ENCODE measurements around the gene GPAM. TPM values are rescaled to one million over a fixed set of nuclear protein-coding genes. Genes with fewer than 3 reads are reported as not detected.
"Not testable (repeated sequence)": the region's sequence is repeated elsewhere in the genome, so short reads cannot be mapped to it uniquely, and the experiment has no call there.

The GPAM gene
- total RNA-seq, 1 donor from 2014 or later, result 10.8 TPM

GRCh38 chr10:112126172-112126571 lies 57.4 kb downstream of the GPAM start:
- Mint-ChIP-seq H3K4me3 (ENCODE audit: unreplicated experiment) (no peak overlapping the region), H3K36me3 (ENCODE audit: low read depth) (no peaks in the 10 kb centered on the region), H3K27ac (ENCODE audit: unreplicated experiment) (no peak overlapping the region), H3K9me3 (ENCODE audit: low read depth) (no peaks in the 10 kb centered on the region), H3K4me1 (ENCODE audit: low read depth) (no peaks in the 10 kb centered on the region), H3K27me3 (ENCODE audit: low read depth) (peaks cover 33% of the 10 kb centered on the region)
- TF ChIP-seq CTCF (IDR thresholded peaks at IDR 0.05), result no peak
- DNase-seq (ENCODE audit: low spot score), result no peak

GRCh38 chr10:112124866-112125265 lies 58.7 kb downstream of the GPAM start:
- H3K4me1 Mint-ChIP-seq (ENCODE audit: low read depth), result no peaks in the 10 kb centered on the region
- H3K27me3 Mint-ChIP-seq (ENCODE audit: low read depth), result peaks cover 37% of the 10 kb centered on the region
- H3K27ac Mint-ChIP-seq (ENCODE audit: unreplicated experiment), result no peak overlapping the region
- H3K4me3 Mint-ChIP-seq (ENCODE audit: unreplicated experiment), result no peak overlapping the region
- DNase-seq (ENCODE audit: low spot score), result no peak
- TF ChIP-seq CTCF (IDR thresholded peaks at IDR 0.05), result no peak
- no peaks in the 10 kb centered on the region for H3K9me3 Mint-ChIP-seq (ENCODE audit: low read depth)
- no peaks in the 10 kb centered on the region for H3K36me3 Mint-ChIP-seq (ENCODE audit: low read depth)

- Mint-ChIP-seq H3K36me3 (ENCODE audit: low read depth) (no peaks in the 10 kb centered on the region), H3K27ac (ENCODE audit: unreplicated experiment) (no peak overlapping the region), H3K4me3 (ENCODE audit: unreplicated experiment) (no peak overlapping the region), H3K4me1 (ENCODE audit: low read depth) (no peaks in the 10 kb centered on the region), H3K9me3 (ENCODE audit: low read depth) (no peaks in the 10 kb centered on the region), H3K27me3 (ENCODE audit: low read depth) (peaks cover 41% of the 10 kb centered on the region)
- DNase-seq (ENCODE audit: low spot score), result no peak
- TF ChIP-seq CTCF (IDR thresholded peaks at IDR 0.05), result no peak
Observed at GRCh38 chr10:112122827-112123226, 60.7 kb downstream of the GPAM start.

GRCh38 chr10:112120491-112120890 lies 63.1 kb downstream of the GPAM start:
- Mint-ChIP-seq H3K4me1 (ENCODE audit: low read depth) (no peaks in the 10 kb centered on the region), H3K36me3 (ENCODE audit: low read depth) (no peaks in the 10 kb centered on the region), H3K9me3 (ENCODE audit: low read depth) (no peaks in the 10 kb centered on the region), H3K27ac (ENCODE audit: unreplicated experiment) (no peak overlapping the region), H3K27me3 (ENCODE audit: low read depth) (peaks cover 32% of the 10 kb centered on the region), H3K4me3 (ENCODE audit: unreplicated experiment) (no peak overlapping the region)
- no peak for DNase-seq (ENCODE audit: low spot score)
- TF ChIP-seq CTCF (IDR thresholded peaks at IDR 0.05), result no peak

- no peak overlapping the region for H3K4me3 Mint-ChIP-seq (ENCODE audit: unreplicated experiment)
- H3K9me3 Mint-ChIP-seq (ENCODE audit: low read depth), result no peaks in the 10 kb centered on the region
- H3K4me1 Mint-ChIP-seq (ENCODE audit: low read depth), result no peaks in the 10 kb centered on the region
- no peak overlapping the region for H3K27ac Mint-ChIP-seq (ENCODE audit: unreplicated experiment)
- H3K27me3 Mint-ChIP-seq (ENCODE audit: low read depth), result peaks cover 23% of the 10 kb centered on the region
- peak; percentile 81 for TF ChIP-seq CTCF (IDR thresholded peaks at IDR 0.05)
- H3K36me3 Mint-ChIP-seq (ENCODE audit: low read depth), result no peaks in the 10 kb centered on the region
- no peak for DNase-seq (ENCODE audit: low spot score)
Observed at GRCh38 chr10:112115781-112116385, 67.7 kb downstream of the GPAM start.

GRCh38 chr10:112109779-112110178 lies 73.8 kb downstream of the GPAM start:
- H3K27me3 Mint-ChIP-seq (ENCODE audit: low read depth); H3K4me1 Mint-ChIP-seq (ENCODE audit: low read depth); DNase-seq (ENCODE audit: low spot score); H3K9me3 Mint-ChIP-seq (ENCODE audit: low read depth); H3K4me3 Mint-ChIP-seq (ENCODE audit: unreplicated experiment); H3K27ac Mint-ChIP-seq (ENCODE audit: unreplicated experiment); H3K36me3 Mint-ChIP-seq (ENCODE audit: low read depth): not testable (repeated sequence)
